ENCODE results near the gene RANBP1. TPM values are rescaled to one million over a fixed set of nuclear protein-coding genes. Genes with fewer than 3 reads are reported as not detected.
"Not testable (repeated sequence)": the region's sequence is repeated elsewhere in the genome, so short reads cannot be mapped to it uniquely, and the experiment has no call there.

Gene RANBP1
- 100 to 1,000 TPM in 1 of 2 donors, 10 to 100 TPM in 1; 63.7 to 111 TPM for total RNA-seq
- polyA plus RNA-seq (ENCODE audit: insufficient read length in 6 of 6): 100 to 1,000 TPM; 134 to 184 (median 154) TPM
- long read RNA-seq, donor 1, transcript RANBP1-201 (6 exons, 837 nt): major isoform, 92 of 183 reads
- long read RNA-seq, donor 1, transcript RANBP1-202 (6 exons, 1,132 nt): minor isoform, 52 of 183 reads
- long read RNA-seq, donor 1, transcript RANBP1-214 (3 exons, 699 nt): minor isoform, 9 of 183 reads
- long read RNA-seq, donor 1, partial matches to known transcripts: 24 of 183 reads
- long read RNA-seq, donor 1, other reads (novel, unspliced or antisense): 0 of 183 reads
- long read RNA-seq, donor 2, transcript RANBP1-212 (2 exons, 529 nt): minor isoform, 7 of 176 reads
- long read RNA-seq, donor 2, transcript RANBP1-201 (6 exons, 837 nt): major isoform, 65 of 176 reads
- long read RNA-seq, donor 2, transcript RANBP1-214 (3 exons, 699 nt): minor isoform, 13 of 176 reads
- long read RNA-seq, donor 2, transcript RANBP1-202 (6 exons, 1,132 nt): minor isoform, 39 of 176 reads
- long read RNA-seq, donor 2, partial matches to known transcripts: 44 of 176 reads
- long read RNA-seq, donor 2, other reads (novel, unspliced or antisense): 5 of 176 reads
- long read RNA-seq, donor 3, transcript RANBP1-201 (6 exons, 837 nt): major isoform, 60 of 109 reads
- long read RNA-seq, donor 3, transcript RANBP1-202 (6 exons, 1,132 nt): minor isoform, 44 of 109 reads
- long read RNA-seq, donor 3, partial matches to known transcripts: 0 of 109 reads
- long read RNA-seq, donor 3, other reads (novel, unspliced or antisense): 0 of 109 reads
- long read RNA-seq, donor 4, transcript RANBP1-202 (6 exons, 1,132 nt): minor isoform, 23 of 68 reads
- long read RNA-seq, donor 4, transcript RANBP1-201 (6 exons, 837 nt): major isoform, 33 of 68 reads
- long read RNA-seq, donor 4, partial matches to known transcripts: 9 of 68 reads
- long read RNA-seq, donor 4, other reads (novel, unspliced or antisense): 3 of 68 reads
- long read RNA-seq, donor 5, transcript RANBP1-201 (6 exons, 837 nt): major isoform, 65 of 106 reads
- long read RNA-seq, donor 5, transcript RANBP1-202 (6 exons, 1,132 nt): minor isoform, 33 of 106 reads
- long read RNA-seq, donor 5, partial matches to known transcripts: 0 of 106 reads
- long read RNA-seq, donor 5, other reads (novel, unspliced or antisense): 0 of 106 reads
- long read RNA-seq, donor 6, transcript RANBP1-201 (6 exons, 837 nt): major isoform, 74 of 161 reads
- long read RNA-seq, donor 6, transcript RANBP1-202 (6 exons, 1,132 nt): minor isoform, 38 of 161 reads
- long read RNA-seq, donor 6, partial matches to known transcripts: 39 of 161 reads
- long read RNA-seq, donor 6, other reads (novel, unspliced or antisense): 0 of 161 reads
- long read RNA-seq, donor 7, transcript RANBP1-202 (6 exons, 1,132 nt): minor isoform, 24 of 62 reads
- long read RNA-seq, donor 7, transcript RANBP1-201 (6 exons, 837 nt): major isoform, 30 of 62 reads
- long read RNA-seq, donor 7, partial matches to known transcripts: 6 of 62 reads
- long read RNA-seq, donor 7, other reads (novel, unspliced or antisense): 0 of 62 reads
- long read RNA-seq, donor 8, transcript RANBP1-202 (6 exons, 1,132 nt): minor isoform, 25 of 97 reads
- long read RNA-seq, donor 8, transcript RANBP1-201 (6 exons, 837 nt): major isoform, 60 of 97 reads
- long read RNA-seq, donor 8, partial matches to known transcripts: 6 of 97 reads
- long read RNA-seq, donor 8, other reads (novel, unspliced or antisense): 0 of 97 reads
- long read RNA-seq, donor 9, partial matches to known transcripts: 0 of 2 reads
- long read RNA-seq, donor 9, other reads (novel, unspliced or antisense): 0 of 2 reads
- long read RNA-seq, donor 10, transcript RANBP1-201 (6 exons, 837 nt): major isoform, 64 of 113 reads
- long read RNA-seq, donor 10, transcript RANBP1-202 (6 exons, 1,132 nt): minor isoform, 42 of 113 reads
- long read RNA-seq, donor 10, partial matches to known transcripts: 5 of 113 reads
- long read RNA-seq, donor 10, other reads (novel, unspliced or antisense): 2 of 113 reads
- long read RNA-seq, donor 11, transcript RANBP1-201 (6 exons, 837 nt): major isoform, 54 of 196 reads
- long read RNA-seq, donor 11, transcript RANBP1-214 (3 exons, 699 nt): minor isoform, 6 of 196 reads
- long read RNA-seq, donor 11, transcript RANBP1-202 (6 exons, 1,132 nt): minor isoform, 53 of 196 reads
- long read RNA-seq, donor 11, partial matches to known transcripts: 79 of 196 reads
- long read RNA-seq, donor 11, other reads (novel, unspliced or antisense): 0 of 196 reads
- long read RNA-seq, donor 12, transcript RANBP1-202 (6 exons, 1,132 nt): minor isoform, 17 of 61 reads
- long read RNA-seq, donor 12, transcript RANBP1-201 (6 exons, 837 nt): major isoform, 41 of 61 reads
- long read RNA-seq, donor 12, partial matches to known transcripts: 0 of 61 reads
- long read RNA-seq, donor 12, other reads (novel, unspliced or antisense): 0 of 61 reads

DNA sequence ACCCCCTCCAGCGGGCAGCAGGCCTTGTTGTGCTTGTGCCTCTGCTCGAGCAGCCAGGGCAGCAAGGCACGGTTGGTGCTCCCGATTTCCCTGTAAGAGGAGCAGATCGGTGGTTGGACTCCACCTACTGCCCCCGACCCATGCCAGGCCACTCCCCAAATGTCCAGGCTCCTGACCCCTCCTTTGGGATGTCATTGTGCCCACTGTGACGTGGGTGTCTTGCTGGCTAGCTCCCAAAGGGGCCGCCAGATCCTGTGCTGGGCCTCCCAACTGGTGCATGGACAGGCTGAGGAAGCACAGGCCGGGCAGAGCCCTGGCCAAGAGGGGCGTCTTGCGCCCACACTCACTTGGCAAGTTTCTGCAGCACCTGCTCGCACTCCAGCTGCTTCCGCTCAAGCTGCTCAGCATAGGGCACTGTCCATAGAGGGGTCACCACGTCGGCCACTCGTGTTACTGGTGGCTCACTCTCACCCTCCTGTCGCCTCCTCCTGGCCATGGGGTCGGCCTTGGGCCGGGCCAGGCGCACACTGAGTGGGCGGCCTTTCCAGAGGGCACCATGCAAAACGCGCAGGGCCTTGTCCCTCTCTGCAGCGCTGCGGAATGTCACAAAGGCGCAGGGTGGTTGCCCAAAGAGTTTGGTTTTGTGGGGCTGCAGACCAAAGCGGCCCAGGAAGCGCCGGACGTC is at the start of gene RANBP1:
RANBP1 (plus strand) TSS at position 414 of the 685 bp plus-strand sequence; CDS start at position 495, 81 bp downstream.
- Histone ChIP-seq H3K4me1 (peaks cover 13 to 45% of the 10 kb centered on the region in 2 donors), H3K36me3 (peaks cover 0 to 71% of the 10 kb centered on the region in 2 donors), H3K27ac (peak within 1 kb of the TSS; percentile 61 to 86), H3K4me3 (peak within 1 kb of the TSS; percentile 82 to 88), H3K27me3 (no peaks in the 10 kb centered on the region), H3K9me3 (no peaks in the 10 kb centered on the region)
- ATAC-seq (no peak), DNase-seq (peak in 1 of 4 donors; percentile 73)
- TF ChIP-seq CTCF (IDR thresholded peaks at IDR 0.05): no peak
- intact Hi-C loops (cut with DNase I): no loop called here

DNA sequence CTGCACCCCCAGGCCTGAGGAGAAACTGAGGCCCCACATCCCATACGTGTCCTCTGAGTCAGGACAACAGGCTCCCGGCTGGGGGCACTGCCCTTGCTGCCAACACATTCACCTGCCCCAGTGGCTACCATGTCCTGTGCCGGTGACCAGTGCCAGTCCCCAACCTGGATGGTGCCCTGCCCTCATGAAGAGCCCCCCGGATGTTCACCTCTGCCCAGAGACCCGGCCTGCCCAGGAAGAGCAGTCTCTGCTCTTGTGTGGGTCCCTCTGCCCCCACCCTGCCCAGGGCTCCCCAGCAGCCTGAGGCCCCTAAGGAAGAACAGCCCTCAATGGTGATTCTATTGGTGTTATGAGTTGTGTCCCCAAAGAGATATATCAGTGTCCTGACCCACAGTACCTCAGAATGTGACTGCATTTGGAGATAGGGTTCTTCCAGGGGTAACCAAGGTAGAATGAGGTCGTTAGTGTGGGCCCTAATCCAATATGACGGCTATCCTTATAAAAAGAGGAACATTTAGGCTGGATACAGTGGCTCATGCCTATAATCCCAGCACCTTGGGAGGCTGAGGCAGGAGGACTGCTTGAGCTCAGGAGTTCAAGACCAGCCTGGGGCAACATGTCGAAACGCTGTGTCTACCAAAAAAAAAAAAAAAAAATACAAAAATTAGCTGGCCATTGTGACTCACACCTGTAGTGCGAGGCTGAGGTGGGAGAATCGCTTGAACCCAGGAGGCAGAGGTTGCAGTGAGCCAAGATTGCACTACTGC is 49.1 kb upstream of the RANBP1 start:
- Histone ChIP-seq H3K36me3 (peaks cover 0 to 45% of the 10 kb centered on the region in 2 donors), H3K27me3 (no peaks in the 10 kb centered on the region), H3K4me3 (no peak overlapping the region), H3K9me3 (no peaks in the 10 kb centered on the region), H3K27ac (no peak overlapping the region), H3K4me1 (peaks cover 0 to 2% of the 10 kb centered on the region in 2 donors)
- DNase-seq (peak in 1 of 4 donors; percentile 53), ATAC-seq (no peak)
- intact Hi-C loops (cut with DNase I): no loop called here
- no peak for TF ChIP-seq CTCF (IDR thresholded peaks at IDR 0.05)

GRCh38 chr22:20067384-20067682 is 48.6 kb upstream of the RANBP1 start:
- H3K4me3 ChIP-seq; ATAC-seq; H3K4me1 ChIP-seq; intact Hi-C loops (cut with DNase I); H3K27ac ChIP-seq; DNase-seq; H3K9me3 ChIP-seq; H3K27me3 ChIP-seq: not testable (repeated sequence)
- peaks cover 0 to 40% of the 10 kb centered on the region in 2 donors for H3K36me3 ChIP-seq

- Histone ChIP-seq H3K27ac (no peak overlapping the region), H3K36me3 (peaks cover 0 to 26% of the 10 kb centered on the region in 2 donors), H3K4me3 (no peak overlapping the region), H3K9me3 (no peaks in the 10 kb centered on the region), H3K27me3 (no peaks in the 10 kb centered on the region), H3K4me1 (no peaks in the 10 kb centered on the region)
- DNase-seq: no peak
- ATAC-seq: no peak
- intact Hi-C loops (cut with DNase I): no loop called here
- TF ChIP-seq CTCF (IDR thresholded peaks at IDR 0.05): no peak
These were observed 47.3 kb upstream of the RANBP1 start for GRCh38 chr22:20068640-20069039.

Measured in left lung (tissue), 14 donors.